K562 (cell line): Measurements from ENCODE around the gene RBMS3.

Experiments
- ATF3 ChIP-seq, 2 experiments: fragments of 450-650 bp in 1 of 2; sonication (generic) in 1 of 2; formaldehyde crosslinking in 1 of 2; IDR thresholded peaks in 1 of 2; conservative IDR thresholded peaks in 1 of 2; 2 replicates each; pipeline versions ENCODE4 v1.6.1 to v1.8.1; 2016 to 2023; ENCODE audit warnings: mild to moderate bottlenecking in 2 of 2, moderate library complexity in 2 of 2, inconsistent platforms in 1 of 2, missing genetic modification reagents in 1 of 2
- DPF2 ChIP-seq: fragments of 450-650 bp; IDR thresholded peaks from 2 replicates; pipeline ENCODE4 v1.6.1; 2016
- MYNN ChIP-seq, 2 experiments: sonication (generic); formaldehyde crosslinking in 1 of 2; IDR thresholded peaks; 2 replicates each; pipeline versions ENCODE4 v1.5.0 to v1.6.1; 2016 to 2020; ENCODE audit warnings: antibody characterized with exemption in 1 of 2, missing genetic modification reagents in 1 of 2
- POLR2A ChIP-seq: fragments of 450-650 bp; conservative IDR thresholded peaks from 2 replicates; pipeline ENCODE4 v1.6.1; 2016
- SMC3 ChIP-seq: conservative IDR thresholded peaks from 2 replicates; pipeline ENCODE4 v1.6.1; 2011; ENCODE audit warnings: low read depth, low read length, improper control_type of control experiment; ENCODE audit not compliant: insufficient read depth
- TBL1XR1 ChIP-seq, 2 experiments: IDR thresholded peaks; 2 replicates each; pipeline ENCODE4 v1.6.1; 2012; ENCODE audit warnings: improper control_type of control experiment in 2 of 2, low read length in 2 of 2, mild to moderate bottlenecking in 1 of 2
- TEAD4 ChIP-seq, 2 experiments: sonication (generic) in 1 of 2; formaldehyde crosslinking in 1 of 2; IDR thresholded peaks; 2 replicates each; pipeline versions ENCODE4 v1.6.1 to v1.8.0; 2012 to 2022; ENCODE audit warnings: borderline replicate concordance in 1 of 2, inconsistent platforms in 1 of 2, low read length in 1 of 2, mild to moderate bottlenecking in 1 of 2, missing genetic modification reagents in 1 of 2
- TF ChIP-seq, protein P1 (sequence below), 2 experiments: fragments of 450-650 bp; IDR thresholded peaks; 2 replicates each; pipeline ENCODE4 v1.6.1; 2018; ENCODE audit warnings: mild to moderate bottlenecking in 2 of 2, low read depth in 1 of 2; ENCODE audit not compliant: partially characterized antibody in 2 of 2
- TF ChIP-seq, protein P2 (sequence below): fragments of 250-450 bp; sonication (Bioruptor Pico); IDR thresholded peaks from 2 replicates; pipeline ENCODE4 v1.8.0; 2021; ENCODE audit warnings: moderate library complexity, mild to moderate bottlenecking, inconsistent platforms
- TF ChIP-seq, protein P3 (sequence below), 3 experiments: IDR thresholded peaks in 2 of 3; conservative IDR thresholded peaks in 1 of 3; 2 replicates each; pipeline ENCODE4 v1.5.1; 2011 to 2012; ENCODE audit warnings: low read length in 3 of 3, mild to moderate bottlenecking in 3 of 3, control low read depth in 2 of 3, improper control_type of control experiment in 1 of 3, inconsistent platforms in 1 of 3, low read depth in 1 of 3, mixed read lengths in 1 of 3, moderate library complexity in 1 of 3; ENCODE audit not compliant: insufficient read depth in 2 of 3

DNA sequence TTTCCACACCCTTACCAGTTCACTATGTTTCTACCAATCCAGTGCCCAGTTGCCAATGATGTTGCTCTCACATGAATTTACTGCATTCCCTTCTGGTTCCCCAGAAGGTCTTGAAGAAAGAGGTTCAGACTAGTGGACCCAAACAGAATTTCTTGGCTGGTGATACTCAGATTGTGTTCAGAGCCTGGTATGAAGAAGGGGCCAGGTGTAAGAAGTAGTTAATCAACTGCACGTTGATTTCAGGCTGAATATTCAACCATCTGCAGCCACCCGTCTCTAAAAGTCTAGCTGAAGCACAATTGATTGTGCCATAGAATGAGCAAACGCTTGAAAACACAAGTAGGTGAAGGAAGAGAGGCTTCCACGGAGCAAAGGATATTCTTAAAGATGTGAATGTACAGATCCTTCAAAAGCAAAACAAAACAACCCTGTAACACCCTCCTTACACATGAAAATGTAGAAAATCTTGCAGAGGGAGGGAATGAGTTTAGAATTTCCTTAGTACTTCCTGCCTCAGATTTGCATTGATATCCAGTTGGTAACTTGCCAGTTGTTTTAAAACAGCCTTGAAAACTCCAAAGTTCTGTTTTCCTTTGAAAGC is 4.7 kb downstream of the RBMS3 start:
- TF ChIP-seq POLR2A (no peak), MYNN (IDR thresholded peaks at IDR 0.05) (no peak), MYNN (CRISPR knock-in tag; IDR thresholded peaks at IDR 0.05) (no peak), DPF2 (no peak), TBL1XR1 (IDR thresholded peaks at IDR 0.05; ENCODE audit: low read length in 2 of 2) (no peak), SMC3 (no peak), TEAD4 (IDR thresholded peaks at IDR 0.05; ENCODE audit: low read length) (no peak), TEAD4 (CRISPR knock-in tag; IDR thresholded peaks at IDR 0.05; ENCODE audit: borderline replicate concordance) (no peak), ATF3 (IDR thresholded peaks at IDR 0.05) (no peak), ATF3 (CRISPR knock-in tag; conservative IDR thresholded peaks at IDR 0.05) (no peak)
- TF ChIP-seq, protein P1, sequence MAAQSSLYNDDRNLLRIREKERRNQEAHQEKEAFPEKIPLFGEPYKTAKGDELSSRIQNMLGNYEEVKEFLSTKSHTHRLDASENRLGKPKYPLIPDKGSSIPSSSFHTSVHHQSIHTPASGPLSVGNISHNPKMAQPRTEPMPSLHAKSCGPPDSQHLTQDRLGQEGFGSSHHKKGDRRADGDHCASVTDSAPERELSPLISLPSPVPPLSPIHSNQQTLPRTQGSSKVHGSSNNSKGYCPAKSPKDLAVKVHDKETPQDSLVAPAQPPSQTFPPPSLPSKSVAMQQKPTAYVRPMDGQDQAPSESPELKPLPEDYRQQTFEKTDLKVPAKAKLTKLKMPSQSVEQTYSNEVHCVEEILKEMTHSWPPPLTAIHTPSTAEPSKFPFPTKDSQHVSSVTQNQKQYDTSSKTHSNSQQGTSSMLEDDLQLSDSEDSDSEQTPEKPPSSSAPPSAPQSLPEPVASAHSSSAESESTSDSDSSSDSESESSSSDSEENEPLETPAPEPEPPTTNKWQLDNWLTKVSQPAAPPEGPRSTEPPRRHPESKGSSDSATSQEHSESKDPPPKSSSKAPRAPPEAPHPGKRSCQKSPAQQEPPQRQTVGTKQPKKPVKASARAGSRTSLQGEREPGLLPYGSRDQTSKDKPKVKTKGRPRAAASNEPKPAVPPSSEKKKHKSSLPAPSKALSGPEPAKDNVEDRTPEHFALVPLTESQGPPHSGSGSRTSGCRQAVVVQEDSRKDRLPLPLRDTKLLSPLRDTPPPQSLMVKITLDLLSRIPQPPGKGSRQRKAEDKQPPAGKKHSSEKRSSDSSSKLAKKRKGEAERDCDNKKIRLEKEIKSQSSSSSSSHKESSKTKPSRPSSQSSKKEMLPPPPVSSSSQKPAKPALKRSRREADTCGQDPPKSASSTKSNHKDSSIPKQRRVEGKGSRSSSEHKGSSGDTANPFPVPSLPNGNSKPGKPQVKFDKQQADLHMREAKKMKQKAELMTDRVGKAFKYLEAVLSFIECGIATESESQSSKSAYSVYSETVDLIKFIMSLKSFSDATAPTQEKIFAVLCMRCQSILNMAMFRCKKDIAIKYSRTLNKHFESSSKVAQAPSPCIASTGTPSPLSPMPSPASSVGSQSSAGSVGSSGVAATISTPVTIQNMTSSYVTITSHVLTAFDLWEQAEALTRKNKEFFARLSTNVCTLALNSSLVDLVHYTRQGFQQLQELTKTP (IDR thresholded peaks at IDR 0.05; ENCODE audit: low read depth in 1 of 2, partially characterized antibody in 2 of 2): no peak
- TF ChIP-seq, protein P2, sequence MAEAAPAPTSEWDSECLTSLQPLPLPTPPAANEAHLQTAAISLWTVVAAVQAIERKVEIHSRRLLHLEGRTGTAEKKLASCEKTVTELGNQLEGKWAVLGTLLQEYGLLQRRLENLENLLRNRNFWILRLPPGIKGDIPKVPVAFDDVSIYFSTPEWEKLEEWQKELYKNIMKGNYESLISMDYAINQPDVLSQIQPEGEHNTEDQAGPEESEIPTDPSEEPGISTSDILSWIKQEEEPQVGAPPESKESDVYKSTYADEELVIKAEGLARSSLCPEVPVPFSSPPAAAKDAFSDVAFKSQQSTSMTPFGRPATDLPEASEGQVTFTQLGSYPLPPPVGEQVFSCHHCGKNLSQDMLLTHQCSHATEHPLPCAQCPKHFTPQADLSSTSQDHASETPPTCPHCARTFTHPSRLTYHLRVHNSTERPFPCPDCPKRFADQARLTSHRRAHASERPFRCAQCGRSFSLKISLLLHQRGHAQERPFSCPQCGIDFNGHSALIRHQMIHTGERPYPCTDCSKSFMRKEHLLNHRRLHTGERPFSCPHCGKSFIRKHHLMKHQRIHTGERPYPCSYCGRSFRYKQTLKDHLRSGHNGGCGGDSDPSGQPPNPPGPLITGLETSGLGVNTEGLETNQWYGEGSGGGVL (CRISPR knock-in tag): no peak
- TF ChIP-seq, protein P3, sequence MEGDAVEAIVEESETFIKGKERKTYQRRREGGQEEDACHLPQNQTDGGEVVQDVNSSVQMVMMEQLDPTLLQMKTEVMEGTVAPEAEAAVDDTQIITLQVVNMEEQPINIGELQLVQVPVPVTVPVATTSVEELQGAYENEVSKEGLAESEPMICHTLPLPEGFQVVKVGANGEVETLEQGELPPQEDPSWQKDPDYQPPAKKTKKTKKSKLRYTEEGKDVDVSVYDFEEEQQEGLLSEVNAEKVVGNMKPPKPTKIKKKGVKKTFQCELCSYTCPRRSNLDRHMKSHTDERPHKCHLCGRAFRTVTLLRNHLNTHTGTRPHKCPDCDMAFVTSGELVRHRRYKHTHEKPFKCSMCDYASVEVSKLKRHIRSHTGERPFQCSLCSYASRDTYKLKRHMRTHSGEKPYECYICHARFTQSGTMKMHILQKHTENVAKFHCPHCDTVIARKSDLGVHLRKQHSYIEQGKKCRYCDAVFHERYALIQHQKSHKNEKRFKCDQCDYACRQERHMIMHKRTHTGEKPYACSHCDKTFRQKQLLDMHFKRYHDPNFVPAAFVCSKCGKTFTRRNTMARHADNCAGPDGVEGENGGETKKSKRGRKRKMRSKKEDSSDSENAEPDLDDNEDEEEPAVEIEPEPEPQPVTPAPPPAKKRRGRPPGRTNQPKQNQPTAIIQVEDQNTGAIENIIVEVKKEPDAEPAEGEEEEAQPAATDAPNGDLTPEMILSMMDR (IDR thresholded peaks at IDR 0.05 in 2 of 3, conservative IDR thresholded peaks at IDR 0.05 in 1 of 3; ENCODE audit: insufficient read depth in 2 of 3, low read depth in 1 of 3, low read length in 3 of 3): no peak
